Esophagus muscularis mucosa (tissue), 3 donors: Measurements from ENCODE around the gene ARHGEF40.

Experiments
- CTCF ChIP-seq, 3 experiments: fragments of 200-600 bp in 2 of 3; fragments of 450-650 bp in 1 of 3; sonication (generic) in 2 of 3; IDR thresholded peaks; one replicate each; pipeline ENCODE4 v1.5.1; 2017 to 2019; ENCODE audit warnings: antibody characterized with exemption in 3 of 3, mild to moderate bottlenecking in 2 of 3, moderate library complexity in 1 of 3
- POLR2A ChIP-seq: fragments of 450-650 bp; IDR thresholded peaks from one replicate; pipeline ENCODE4 v1.6.1; 2017; ENCODE audit warnings: antibody characterized with exemption, moderate library complexity, mild to moderate bottlenecking, low read depth

DNA sequence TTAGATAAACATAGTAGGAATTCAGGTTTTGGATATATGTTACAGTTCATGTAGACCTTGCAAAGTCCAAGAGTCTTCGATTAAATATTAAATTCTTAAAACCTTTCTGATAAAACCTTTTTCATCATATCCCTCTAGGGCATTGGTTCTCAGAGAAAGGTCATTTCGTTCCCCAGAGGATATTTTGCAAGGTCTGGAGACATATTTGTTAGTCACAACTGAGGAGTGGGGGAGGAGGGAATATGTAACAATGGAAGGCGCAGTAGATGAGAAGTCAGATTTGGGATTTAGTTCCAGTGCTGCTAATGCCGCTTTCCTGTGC lies 36.0 kb downstream of the ARHGEF40 start:
- TF ChIP-seq POLR2A = no peak
- no peak for TF ChIP-seq CTCF (IDR thresholded peaks at IDR 0.05)
